ENCODE results near the gene C10orf143.

GRCh38 chr10:130045091-130045652 is 65.5 kb downstream of the C10orf143 start:
- TF ChIP-seq POLR2AphosphoS5 (IDR thresholded peaks at IDR 0.05) (no peak), POLR2A (IDR thresholded peaks at IDR 0.05; ENCODE audit: low read depth) (no peak)
